GM13977 (cell line): ENCODE results near the gene MRC1.

Experiments used
- DNase-seq: peaks from one replicate; pipeline ENCODE4 v3.0.0; 2012; ENCODE audit warnings: low spot score
- CTCF ChIP-seq: IDR thresholded peaks from 2 replicates; pipeline ENCODE4 v1.5.1; 2012; ENCODE audit warnings: mild to moderate bottlenecking, control low read depth; ENCODE audit not compliant: insufficient read depth; ENCODE audit errors: extremely low read depth, missing control alignments
- in situ Hi-C: fragments of 300-500 bp; cut with MboI; formaldehyde crosslinking; loops from one replicate; pipeline ENCODE4 v1.12.0; 2022; ENCODE audit warnings: low sequenced_read_pairs, low pct_unique_long_range_greater_than_20kb, mixed read lengths, inconsistent platforms; ENCODE audit not compliant: unreplicated experiment

MRC1 gene

DNA sequence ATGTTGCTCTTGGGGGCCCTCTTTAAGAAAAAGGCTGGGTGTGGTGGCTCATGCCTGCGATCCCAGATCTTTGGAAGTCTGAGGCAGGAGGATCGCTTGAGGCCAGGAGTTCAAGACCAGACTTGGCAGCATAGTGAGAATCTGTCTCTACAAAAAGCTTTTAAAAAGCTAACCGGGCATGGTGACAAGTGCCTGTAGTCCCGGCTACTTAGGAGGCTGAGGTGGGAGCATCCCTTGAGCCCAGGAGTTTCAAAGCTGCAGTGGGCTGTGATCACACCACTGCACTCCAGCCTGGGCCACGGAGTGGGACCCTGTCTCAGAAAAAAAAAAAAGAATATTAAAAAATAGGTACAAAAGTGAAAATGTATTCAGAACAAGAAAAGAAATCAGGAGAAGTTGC, 104.5 kb downstream of the MRC1 start:
- in situ Hi-C loops, result no loop called here
- DNase-seq, result no peak
- no peak for TF ChIP-seq CTCF

GRCh38 chr10:17914169-17915045, 105.3 kb downstream of the MRC1 start:
- in situ Hi-C loops, result no loop called here
- DNase-seq, result no peak
- no peak for TF ChIP-seq CTCF

GRCh38 chr10:17915181-17915580, 106.0 kb downstream of the MRC1 start:
- TF ChIP-seq CTCF, result no peak
- DNase-seq, result no peak
- in situ Hi-C loops, result no loop called here

- TF ChIP-seq CTCF, result no peak
- no peak for DNase-seq
- in situ Hi-C loops, result no loop called here
Observed at GRCh38 chr10:17918187-17918903, 109.2 kb downstream of the MRC1 start.

- DNase-seq, result no peak
- in situ Hi-C loops, result no loop called here
- TF ChIP-seq CTCF, result no peak
Observed at GRCh38 chr10:17921378-17921777, 112.2 kb downstream of the MRC1 start.

GRCh38 chr10:17923728-17924127, 114.6 kb downstream of the MRC1 start:
- DNase-seq, result no peak
- in situ Hi-C loops, result no loop called here
- TF ChIP-seq CTCF, result no peak
